Nucleus accumbens (tissue), 56 donors: ENCODE data around the gene CD79B.
"Not testable (repeated sequence)": the region's sequence is repeated elsewhere in the genome, so short reads cannot be mapped to it uniquely, and the experiment has no call there.

Experiments used
- DNase-seq, 56 donors: peaks; one replicate each; lab custom pipeline; 2025; lab: John Stamatoyannopoulos, UW

CD79B gene

GRCh38 chr17:63934183-63935112 is 2.3 kb upstream of the CD79B start:
- no peak for DNase-seq

GRCh38 chr17:63933598-63933997 is 1.5 kb upstream of the CD79B start:
- no peak for DNase-seq

GRCh38 chr17:63932721-63933120 is 590 bp upstream of the CD79B start:
- DNase-seq: no peak

- peak in 2 of 56 donors; percentile 12 for DNase-seq
These were observed 1.1 kb downstream of the CD79B start for GRCh38 chr17:63930951-63931575.

- no peak for DNase-seq
These were observed 2.0 kb downstream of the CD79B start for GRCh38 chr17:63929860-63930766.

- DNase-seq: no peak
These were observed 3.0 kb downstream of the CD79B start for GRCh38 chr17:63928966-63929695.

GRCh38 chr17:63928172-63928666 is 3.9 kb downstream of the CD79B start:
- DNase-seq: no peak

GRCh38 chr17:63927464-63928171 is 4.5 kb downstream of the CD79B start:
- no peak for DNase-seq

GRCh38 chr17:63926164-63926563 is 6.0 kb downstream of the CD79B start:
- no peak for DNase-seq

- DNase-seq: no peak
These were observed 6.5 kb downstream of the CD79B start for GRCh38 chr17:63925615-63926014.

GRCh38 chr17:63922402-63922801 is 9.7 kb downstream of the CD79B start:
- DNase-seq: not testable (repeated sequence)

- DNase-seq: not testable (repeated sequence)
These were observed 11.4 kb downstream of the CD79B start for GRCh38 chr17:63920779-63921178.

GRCh38 chr17:63920050-63920449 is 12.1 kb downstream of the CD79B start:
- not testable (repeated sequence) for DNase-seq

GRCh38 chr17:63919311-63919723 is 12.8 kb downstream of the CD79B start:
- DNase-seq: peak in 27 of 56 donors; percentile 1 to 57 (median 15)

GRCh38 chr17:63918789-63919305 is 13.3 kb downstream of the CD79B start, which contains the start of gene GH1:
Gene GH1 (minus strand): TSS chr17:63918839. CDS start chr17:63918776, 63 bp downstream.
- not testable (repeated sequence) for DNase-seq

GRCh38 chr17:63918305-63918704 is 13.8 kb downstream of the CD79B start:
- no peak for DNase-seq

- no peak for DNase-seq
These were observed 14.5 kb downstream of the CD79B start for GRCh38 chr17:63917646-63918045.

- DNase-seq: not testable (repeated sequence)
These were observed 14.9 kb downstream of the CD79B start for GRCh38 chr17:63917206-63917605.
